NCI-H446 (cell line): ENCODE measurements around the gene NKX1-1.
"Not testable (repeated sequence)": the region's sequence is repeated elsewhere in the genome, so short reads cannot be mapped to it uniquely, and the experiment has no call there.

Experiments used
- DNase-seq, 2 experiments: peaks; one replicate each; lab custom pipeline; 2025; lab: John Stamatoyannopoulos, UW

NKX1-1 gene

GRCh38 chr4:1406394-1406980, at the start of gene NKX1-1:
Gene NKX1-1 (minus strand): TSS chr4:1406442. CDS start chr4:1406442, 0 bp downstream.
- no peak for DNase-seq

GRCh38 chr4:1453731-1454130, 47.5 kb upstream of the NKX1-1 start:
- DNase-seq, result no peak

- no peak for DNase-seq
These were observed 46.3 kb upstream of the NKX1-1 start for GRCh38 chr4:1452431-1453051.

GRCh38 chr4:1451752-1452122, 45.5 kb upstream of the NKX1-1 start:
- no peak for DNase-seq

GRCh38 chr4:1451106-1451751, 45.0 kb upstream of the NKX1-1 start:
- no peak for DNase-seq

GRCh38 chr4:1449833-1450741, 43.8 kb upstream of the NKX1-1 start:
- DNase-seq, result no peak

- no peak for DNase-seq
These were observed 43.2 kb upstream of the NKX1-1 start for GRCh38 chr4:1449475-1449832.

- no peak for DNase-seq
These were observed 42.6 kb upstream of the NKX1-1 start for GRCh38 chr4:1448589-1449420.

GRCh38 chr4:1447676-1448588, 41.7 kb upstream of the NKX1-1 start:
- DNase-seq, result no peak

- no peak for DNase-seq
These were observed 40.5 kb upstream of the NKX1-1 start for GRCh38 chr4:1446502-1447386.

GRCh38 chr4:1445716-1446445, 39.6 kb upstream of the NKX1-1 start:
- no peak for DNase-seq

- not testable (repeated sequence) for DNase-seq
These were observed 37.5 kb upstream of the NKX1-1 start for GRCh38 chr4:1443688-1444172.

GRCh38 chr4:1427010-1427409, 20.8 kb upstream of the NKX1-1 start:
- DNase-seq, result no peak

- DNase-seq, result no peak
These were observed 15.4 kb upstream of the NKX1-1 start for GRCh38 chr4:1421657-1422056.

- no peak for DNase-seq
These were observed 13.5 kb upstream of the NKX1-1 start for GRCh38 chr4:1419708-1420107.

GRCh38 chr4:1418494-1419285, 12.4 kb upstream of the NKX1-1 start:
- no peak for DNase-seq

- DNase-seq, result no peak
These were observed 11.5 kb upstream of the NKX1-1 start for GRCh38 chr4:1417522-1418390.
